ENCODE measurements around the gene TWF2.

The TWF2 gene

GRCh38 chr3:52248816-52249547 lies 10.0 kb upstream of the TWF2 start:
- H3K27ac ChIP-seq: 0 out of 2 replicates have a peak overlapping the region, but pooled peaks have one; percentile 38
- no peak for TF ChIP-seq ZFX (IDR thresholded peaks at IDR 0.05; ENCODE audit: borderline replicate concordance)
- TF ChIP-seq CTCF (IDR thresholded peaks at IDR 0.05): no peak

- TF ChIP-seq CTCF (IDR thresholded peaks at IDR 0.05) (no peak), ZFX (IDR thresholded peaks at IDR 0.05; ENCODE audit: borderline replicate concordance) (no peak)
- H3K27ac ChIP-seq: peak overlapping the region; percentile 38; the same call in 1 of the 2 replicates
Measured at GRCh38 chr3:52248165-52248541, 9.2 kb upstream of the TWF2 start.

- TF ChIP-seq CTCF (IDR thresholded peaks at IDR 0.05) (no peak), ZFX (IDR thresholded peaks at IDR 0.05; ENCODE audit: borderline replicate concordance) (no peak)
- peak overlapping the region; percentile 38; the same call in 1 of the 2 replicates for H3K27ac ChIP-seq
Measured at GRCh38 chr3:52247409-52248164, 8.6 kb upstream of the TWF2 start.

- TF ChIP-seq CTCF (IDR thresholded peaks at IDR 0.05) (no peak), ZFX (IDR thresholded peaks at IDR 0.05; ENCODE audit: borderline replicate concordance) (no peak)
- H3K27ac ChIP-seq: peak overlapping the region; percentile 38
Measured at GRCh38 chr3:52246728-52247408, 7.9 kb upstream of the TWF2 start.

- peak overlapping the region; percentile 38 for H3K27ac ChIP-seq
- TF ChIP-seq CTCF (IDR thresholded peaks at IDR 0.05) (no peak), ZFX (IDR thresholded peaks at IDR 0.05; ENCODE audit: borderline replicate concordance) (no peak)
Measured at GRCh38 chr3:52246264-52246620, 7.3 kb upstream of the TWF2 start.

GRCh38 chr3:52245322-52246263 lies 6.6 kb upstream of the TWF2 start, which contains the start of gene PPM1M:
PPM1M (plus strand) TSS chr3:52245759; CDS start chr3:52245825, 66 bp downstream.
- H3K27ac ChIP-seq: peak within 1 kb of the TSS; percentile 38
- no peak for TF ChIP-seq ZFX (IDR thresholded peaks at IDR 0.05; ENCODE audit: borderline replicate concordance)
- TF ChIP-seq CTCF (IDR thresholded peaks at IDR 0.05): no peak
